IMR-90 (cell line): ENCODE data around the gene ADAM17.
"Not testable (repeated sequence)": the region's sequence is repeated elsewhere in the genome, so short reads cannot be mapped to it uniquely, and the experiment has no call there.

Source experiments
- BHLHE40 ChIP-seq: fragments of 150-350 bp; IDR thresholded peaks from 2 replicates; pipeline ENCODE4 v1.6.1; 2016; ENCODE audit warnings: mild to moderate bottlenecking, low read depth, low read length
- CEBPB ChIP-seq: IDR thresholded peaks from 2 replicates; pipeline ENCODE4 v1.6.1; 2012; ENCODE audit warnings: low read depth, low read length, improper control_type of control experiment
- MAFK ChIP-seq: IDR thresholded peaks from 2 replicates; pipeline ENCODE4 v1.6.1; 2012; ENCODE audit warnings: low read depth, low read length, improper control_type of control experiment
- MXI1 ChIP-seq: IDR thresholded peaks from 2 replicates; pipeline ENCODE4 v1.6.1; 2012; ENCODE audit warnings: low read depth, mild to moderate bottlenecking, low read length, moderate library complexity, borderline replicate concordance
- POLR2A ChIP-seq: IDR thresholded peaks from 2 replicates; pipeline ENCODE4 v1.6.1; 2012; ENCODE audit warnings: mild to moderate bottlenecking, low read depth, low read length
- RAD21 ChIP-seq: IDR thresholded peaks from 2 replicates; pipeline ENCODE4 v1.6.1; 2012; ENCODE audit warnings: low read length, improper control_type of control experiment
- RFX5 ChIP-seq: IDR thresholded peaks from 2 replicates; pipeline ENCODE4 v1.8.0; 2012; ENCODE audit warnings: low read depth, mild to moderate bottlenecking, low read length, moderate library complexity
- SMC3 ChIP-seq: fragments of 150-350 bp; IDR thresholded peaks from 2 replicates; pipeline ENCODE4 v1.6.1; 2016; ENCODE audit warnings: low read depth, mild to moderate bottlenecking, antibody characterized with exemption, low read length, moderate library complexity
- TF ChIP-seq, protein P1 (sequence below): conservative IDR thresholded peaks from 2 replicates; pipeline ENCODE4 v1.5.1; 2012; ENCODE audit warnings: mild to moderate bottlenecking, low read depth, low read length, improper control_type of control experiment
- TF ChIP-seq, protein P2 (sequence below): fragments of 150-350 bp; IDR thresholded peaks from 2 replicates; pipeline ENCODE4 v1.6.1; 2017; ENCODE audit warnings: mild to moderate bottlenecking, antibody characterized with exemption, low read length, low read depth

DNA sequence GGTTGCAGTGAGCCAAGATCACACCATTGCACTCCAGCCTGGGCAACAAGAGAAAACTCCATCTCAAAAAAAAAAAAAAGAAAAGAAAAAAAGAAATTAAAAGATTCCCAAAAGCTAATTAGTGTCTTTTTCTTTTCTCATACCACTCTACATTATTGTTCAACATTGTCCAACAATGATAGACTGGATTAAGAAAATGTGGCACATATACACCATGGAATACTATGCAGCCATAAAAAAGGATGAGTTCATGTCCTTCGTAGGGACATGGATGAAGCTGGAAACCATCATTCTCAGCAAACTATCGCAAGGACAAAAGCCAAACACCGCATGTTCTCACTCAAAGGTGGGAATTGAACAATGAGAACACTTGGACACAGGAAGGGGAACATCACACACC is 41.7 kb downstream of the ADAM17 start:
- TF ChIP-seq, protein P1, sequence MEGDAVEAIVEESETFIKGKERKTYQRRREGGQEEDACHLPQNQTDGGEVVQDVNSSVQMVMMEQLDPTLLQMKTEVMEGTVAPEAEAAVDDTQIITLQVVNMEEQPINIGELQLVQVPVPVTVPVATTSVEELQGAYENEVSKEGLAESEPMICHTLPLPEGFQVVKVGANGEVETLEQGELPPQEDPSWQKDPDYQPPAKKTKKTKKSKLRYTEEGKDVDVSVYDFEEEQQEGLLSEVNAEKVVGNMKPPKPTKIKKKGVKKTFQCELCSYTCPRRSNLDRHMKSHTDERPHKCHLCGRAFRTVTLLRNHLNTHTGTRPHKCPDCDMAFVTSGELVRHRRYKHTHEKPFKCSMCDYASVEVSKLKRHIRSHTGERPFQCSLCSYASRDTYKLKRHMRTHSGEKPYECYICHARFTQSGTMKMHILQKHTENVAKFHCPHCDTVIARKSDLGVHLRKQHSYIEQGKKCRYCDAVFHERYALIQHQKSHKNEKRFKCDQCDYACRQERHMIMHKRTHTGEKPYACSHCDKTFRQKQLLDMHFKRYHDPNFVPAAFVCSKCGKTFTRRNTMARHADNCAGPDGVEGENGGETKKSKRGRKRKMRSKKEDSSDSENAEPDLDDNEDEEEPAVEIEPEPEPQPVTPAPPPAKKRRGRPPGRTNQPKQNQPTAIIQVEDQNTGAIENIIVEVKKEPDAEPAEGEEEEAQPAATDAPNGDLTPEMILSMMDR, result not testable (repeated sequence)
- not testable (repeated sequence) for TF ChIP-seq CEBPB, POLR2A, SMC3, MAFK, RAD21, RFX5, MXI1, BHLHE40
- TF ChIP-seq, protein P2, sequence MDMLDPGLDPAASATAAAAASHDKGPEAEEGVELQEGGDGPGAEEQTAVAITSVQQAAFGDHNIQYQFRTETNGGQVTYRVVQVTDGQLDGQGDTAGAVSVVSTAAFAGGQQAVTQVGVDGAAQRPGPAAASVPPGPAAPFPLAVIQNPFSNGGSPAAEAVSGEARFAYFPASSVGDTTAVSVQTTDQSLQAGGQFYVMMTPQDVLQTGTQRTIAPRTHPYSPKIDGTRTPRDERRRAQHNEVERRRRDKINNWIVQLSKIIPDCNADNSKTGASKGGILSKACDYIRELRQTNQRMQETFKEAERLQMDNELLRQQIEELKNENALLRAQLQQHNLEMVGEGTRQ, result not testable (repeated sequence)
